Astrocyte (in vitro differentiated cells and primary cell): Measurements from ENCODE around the gene B4GALT1. TPM values are rescaled to one million over a fixed set of nuclear protein-coding genes. Genes with fewer than 3 reads are reported as not detected.
"Not testable (repeated sequence)": the region's sequence is repeated elsewhere in the genome, so short reads cannot be mapped to it uniquely, and the experiment has no call there.

Experiments
- DNase-seq: peaks from one replicate; pipeline ENCODE4 v3.0.0-alpha.2; 2010; ENCODE audit warnings: low read depth
- FAIRE-seq: peaks from 2 replicates; lab custom pipeline; 2011; peaks lifted over from hg19 to GRCh38; lab: Jason Lieb, UNC
- H2AFZ ChIP-seq: 2 replicates; pipeline ENCODE4 v1.6.0; 2012; ENCODE audit warnings: low read depth, low read length, inconsistent platforms
- H3K27ac ChIP-seq: 2 replicates; pipeline ENCODE4 v1.5.1; 2011; ENCODE audit warnings: low read depth, low read length, inconsistent platforms
- H3K27me3 ChIP-seq: 2 replicates; pipeline ENCODE4 v1.6.0; 2011; ENCODE audit warnings: low read length, inconsistent platforms; ENCODE audit not compliant: insufficient read depth
- H3K36me3 ChIP-seq: 2 replicates; pipeline ENCODE4 v1.5.1; 2011; ENCODE audit warnings: low read length, inconsistent platforms; ENCODE audit not compliant: insufficient read depth
- H3K4me1 ChIP-seq: 2 replicates; pipeline ENCODE4 v1.5.1; 2011; ENCODE audit warnings: low read length, inconsistent platforms; ENCODE audit not compliant: insufficient read depth
- H3K4me2 ChIP-seq: 2 replicates; pipeline ENCODE4 v1.6.0; 2012; ENCODE audit warnings: low read length, inconsistent platforms
- H3K4me3 ChIP-seq: 2 replicates; pipeline ENCODE4 v1.5.1; 2011; ENCODE audit warnings: low read depth, mild to moderate bottlenecking, low read length, inconsistent platforms; ENCODE audit not compliant: insufficient read depth
- H3K79me2 ChIP-seq: 2 replicates; pipeline ENCODE4 v1.6.0; 2012; ENCODE audit warnings: mild to moderate bottlenecking, low read length, inconsistent platforms; ENCODE audit not compliant: insufficient read depth
- H3K9ac ChIP-seq: 2 replicates; pipeline ENCODE4 v1.6.0; 2012; ENCODE audit warnings: mild to moderate bottlenecking, low read length, inconsistent platforms
- H3K9me3 ChIP-seq: 2 replicates; pipeline ENCODE4 v1.5.1; 2012; ENCODE audit warnings: low read depth, mild to moderate bottlenecking, low read length, inconsistent platforms; ENCODE audit not compliant: insufficient read depth
- H4K20me1 ChIP-seq: 2 replicates; pipeline ENCODE4 v1.6.0; 2012; ENCODE audit warnings: low read length, inconsistent platforms; ENCODE audit not compliant: insufficient read depth
- H3K27ac Mint-ChIP-seq: one replicate; pipeline ENCODE4 v1.8.0; 2021; ENCODE audit warnings: mild to moderate bottlenecking, mixed read lengths; ENCODE audit not compliant: unreplicated experiment
- H3K27me3 Mint-ChIP-seq: one replicate; pipeline ENCODE4 v1.8.0; 2021; ENCODE audit warnings: low read depth, mixed read lengths; ENCODE audit not compliant: unreplicated experiment
- H3K36me3 Mint-ChIP-seq: one replicate; pipeline ENCODE4 v1.8.0; 2021; ENCODE audit warnings: low read depth, mixed read lengths; ENCODE audit not compliant: unreplicated experiment
- H3K4me1 Mint-ChIP-seq: one replicate; pipeline ENCODE4 v1.8.0; 2021; ENCODE audit warnings: low read depth, mixed read lengths; ENCODE audit not compliant: unreplicated experiment
- H3K4me3 Mint-ChIP-seq: one replicate; pipeline ENCODE4 v1.8.0; 2021; ENCODE audit warnings: mild to moderate bottlenecking, moderate library complexity, mixed read lengths; ENCODE audit not compliant: unreplicated experiment
- H3K9me3 Mint-ChIP-seq: one replicate; pipeline ENCODE4 v1.8.0; 2021; ENCODE audit warnings: mild to moderate bottlenecking, mixed read lengths; ENCODE audit not compliant: unreplicated experiment
- CTCF ChIP-seq: IDR thresholded peaks from 2 replicates; pipeline ENCODE4 v1.5.1; 2011; ENCODE audit warnings: low read depth, mild to moderate bottlenecking, inconsistent platforms, low read length, moderate library complexity; ENCODE audit not compliant: insufficient read depth
- EZH2 ChIP-seq: IDR thresholded peaks from 2 replicates; pipeline ENCODE4 v1.6.1; 2012; ENCODE audit warnings: mild to moderate bottlenecking, low read length, inconsistent platforms; ENCODE audit not compliant: insufficient read depth
- total RNA-seq: library from RNA; stranded (reverse); gene quantifications from 2 replicates; pipeline ENCODE4 v1.2.1, GENCODE V29; 2021

The B4GALT1 gene
- total RNA-seq, 1 donor from 2014 or later: 93.1 TPM

GRCh38 chr9:33161589-33162132, 5.5 kb downstream of the B4GALT1 start:
- H3K27ac Mint-ChIP-seq: peak overlapping the region; percentile 97
- H3K9me3 Mint-ChIP-seq: no peaks in the 10 kb centered on the region
- H3K36me3 Mint-ChIP-seq: no peaks in the 10 kb centered on the region
- FAIRE-seq (no peak), DNase-seq (no peak)
- Histone ChIP-seq H3K4me2 (peak overlapping the region; percentile 94), H3K36me3 (no peaks in the 10 kb centered on the region), H3K9ac (peak overlapping the region; percentile 81), H4K20me1 (peaks cover 31% of the 10 kb centered on the region), H3K27ac (peak overlapping the region; percentile 97), H3K4me3 (peak overlapping the region; percentile 24), H3K4me1 (peaks cover 64% of the 10 kb centered on the region), H3K27me3 (no peaks in the 10 kb centered on the region), H2AFZ (no peak overlapping the region), H3K9me3 (no peaks in the 10 kb centered on the region), H3K79me2 (peaks cover 96% of the 10 kb centered on the region)
- H3K27me3 Mint-ChIP-seq: no peaks in the 10 kb centered on the region
- peak overlapping the region; percentile 75 for H3K4me3 Mint-ChIP-seq
- no peak for TF ChIP-seq CTCF
- no peak for TF ChIP-seq EZH2
- peaks cover 75% of the 10 kb centered on the region for H3K4me1 Mint-ChIP-seq

GRCh38 chr9:33161011-33161588, 6.0 kb downstream of the B4GALT1 start:
- H3K9me3 ChIP-seq: no peaks in the 10 kb centered on the region
- H3K4me3 Mint-ChIP-seq: peak overlapping the region; percentile 75

GRCh38 chr9:33160446-33160845, 6.7 kb downstream of the B4GALT1 start:
- Histone ChIP-seq H3K4me1 (peaks cover 58% of the 10 kb centered on the region), H3K4me2 (peak overlapping the region; percentile 94), H3K4me3 (peak overlapping the region; percentile 41), H3K9ac (peak overlapping the region; percentile 65), H3K27ac (peak overlapping the region; percentile 83), H3K79me2 (peaks cover 96% of the 10 kb centered on the region), H4K20me1 (peaks cover 33% of the 10 kb centered on the region)
- not testable (repeated sequence) for DNase-seq, H3K27me3 ChIP-seq, H3K9me3 Mint-ChIP-seq, H3K4me3 Mint-ChIP-seq, H3K36me3 Mint-ChIP-seq, H3K36me3 ChIP-seq, H2AFZ ChIP-seq, FAIRE-seq, H3K27me3 Mint-ChIP-seq, H3K9me3 ChIP-seq
- Mint-ChIP-seq H3K4me1 (peaks cover 81% of the 10 kb centered on the region), H3K27ac (peak overlapping the region; percentile 97)

More at GRCh38 chr9:33161011-33161588, 6.0 kb downstream of the B4GALT1 start:
- Histone ChIP-seq H3K4me1 (peaks cover 63% of the 10 kb centered on the region), H3K79me2 (peaks cover 96% of the 10 kb centered on the region), H2AFZ (no peak overlapping the region), H3K27ac (peak overlapping the region; percentile 97), H3K9ac (peak overlapping the region; percentile 81), H3K36me3 (no peaks in the 10 kb centered on the region), H3K27me3 (no peaks in the 10 kb centered on the region), H3K4me2 (peak overlapping the region; percentile 94), H3K4me3 (peak overlapping the region; percentile 41), H4K20me1 (peaks cover 35% of the 10 kb centered on the region)
- peak; percentile 99 for DNase-seq
- H3K4me1 Mint-ChIP-seq: peaks cover 79% of the 10 kb centered on the region
- no peaks in the 10 kb centered on the region for H3K36me3 Mint-ChIP-seq
- H3K27me3 Mint-ChIP-seq: no peaks in the 10 kb centered on the region
- TF ChIP-seq EZH2 (no peak), CTCF (no peak)
- FAIRE-seq: peak; percentile 50
- peak overlapping the region; percentile 97 for H3K27ac Mint-ChIP-seq
- no peaks in the 10 kb centered on the region for H3K9me3 Mint-ChIP-seq
